DND-41 (cell line): ENCODE data around the gene RNF4.
A peak's percentile ranks its signal among the peaks of the same experiment; 100 is the strongest.

Experiments
- ATAC-seq: fragments of 200-7000 bp; cut with Tn5 transposase; 3 replicates; pipeline ENCODE4 v1.9.1; 2021; ENCODE audit warnings: low read depth; ENCODE audit not compliant: insufficient read depth
- DNase-seq: peaks from one replicate; pipeline ENCODE4 v3.0.0-alpha.2; 2020
- H2AFZ ChIP-seq: 2 replicates; pipeline ENCODE4 v1.6.0; 2012; ENCODE audit warnings: low read depth, low read length
- H3K27ac ChIP-seq: 2 replicates; pipeline ENCODE4 v1.5.1; 2012; ENCODE audit warnings: low read length, inconsistent platforms
- H3K27me3 ChIP-seq: fragments of 200-600 bp; sonication (generic); 2 replicates; pipeline ENCODE4 v1.6.0; 2012; ENCODE audit warnings: low read length, mild to moderate bottlenecking, inconsistent platforms; ENCODE audit not compliant: insufficient read depth, poor library complexity
- H3K36me3 ChIP-seq: 2 replicates; pipeline ENCODE4 v1.5.1; 2012; ENCODE audit warnings: low read length, inconsistent platforms; ENCODE audit not compliant: insufficient read depth
- H3K4me1 ChIP-seq: 2 replicates; pipeline ENCODE4 v1.5.1; 2012; ENCODE audit warnings: mild to moderate bottlenecking, low read length; ENCODE audit not compliant: insufficient read depth
- H3K4me2 ChIP-seq: 2 replicates; pipeline ENCODE4 v1.6.0; 2012; ENCODE audit warnings: mild to moderate bottlenecking, moderate library complexity, low read length, inconsistent platforms; ENCODE audit not compliant: insufficient read depth
- H3K4me3 ChIP-seq, 2 experiments: fragments of 200-600 bp in 1 of 2; shearing (Covaris generic) in 1 of 2; 2 replicates each; pipeline ENCODE4 v1.5.1; 2012 to 2016; ENCODE audit warnings: inconsistent platforms in 2 of 2, low read length in 2 of 2, mild to moderate bottlenecking in 2 of 2, low read depth in 1 of 2, moderate library complexity in 1 of 2
- H3K79me2 ChIP-seq: 2 replicates; pipeline ENCODE4 v1.6.0; 2012; ENCODE audit warnings: low read length, inconsistent platforms; ENCODE audit not compliant: insufficient read depth
- H3K9ac ChIP-seq: 2 replicates; pipeline ENCODE4 v1.6.0; 2012; ENCODE audit warnings: low read depth, mild to moderate bottlenecking, inconsistent platforms, low read length, moderate library complexity
- H3K9me3 ChIP-seq: 2 replicates; pipeline ENCODE4 v1.5.1; 2012; ENCODE audit warnings: low read length, moderate library complexity, mild to moderate bottlenecking, inconsistent platforms; ENCODE audit not compliant: insufficient read depth, severe bottlenecking
- H4K20me1 ChIP-seq: 2 replicates; pipeline ENCODE4 v1.6.0; 2012; ENCODE audit warnings: low read length; ENCODE audit not compliant: insufficient read depth
- EZH2 ChIP-seq: IDR thresholded peaks from 3 replicates; pipeline ENCODE4 v1.6.1; 2012; ENCODE audit warnings: borderline replicate concordance, low read depth, mild to moderate bottlenecking, moderate library complexity, low read length, inconsistent platforms; ENCODE audit not compliant: severe bottlenecking
- TF ChIP-seq, protein P1 (sequence below): IDR thresholded peaks from 2 replicates; pipeline ENCODE4 v1.5.1; 2012; ENCODE audit warnings: borderline replicate concordance, low read length, moderate library complexity, mild to moderate bottlenecking; ENCODE audit not compliant: poor library complexity, severe bottlenecking; ENCODE audit errors: extremely low read depth

Gene RNF4

DNA sequence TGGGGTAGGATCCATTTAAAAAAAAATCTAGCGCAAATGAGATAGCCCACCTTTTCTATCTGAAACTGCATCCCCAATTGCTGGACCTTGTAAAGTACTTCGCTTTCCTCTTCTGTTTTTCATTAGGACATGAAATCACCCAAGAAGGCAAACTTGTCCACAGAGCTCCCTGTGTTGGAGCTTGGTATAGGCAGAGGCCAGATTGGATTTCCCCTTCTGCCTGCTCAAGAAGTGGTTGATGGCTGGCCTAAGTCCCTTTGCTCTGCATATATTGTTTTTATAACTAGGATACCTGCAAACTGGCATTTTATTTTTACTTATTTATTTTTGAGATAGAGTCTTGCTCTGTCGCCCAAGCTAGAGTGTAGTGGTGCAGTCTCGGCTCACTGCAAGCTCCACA is 28.4 kb downstream of the RNF4 start:
- Histone ChIP-seq H3K79me2 (peaks cover 83% of the 10 kb centered on the region), H3K27ac (no peak overlapping the region), H3K9ac (no peak overlapping the region), H3K9me3 (no peaks in the 10 kb centered on the region), H2AFZ (no peak overlapping the region), H3K4me3 (no peak overlapping the region), H3K4me2 (no peak overlapping the region), H3K36me3 (peaks cover 96% of the 10 kb centered on the region), H3K27me3 (no peaks in the 10 kb centered on the region), H3K4me1 (no peaks in the 10 kb centered on the region), H4K20me1 (peaks cover 61% of the 10 kb centered on the region)
- no peak for TF ChIP-seq EZH2
- TF ChIP-seq, protein P1, sequence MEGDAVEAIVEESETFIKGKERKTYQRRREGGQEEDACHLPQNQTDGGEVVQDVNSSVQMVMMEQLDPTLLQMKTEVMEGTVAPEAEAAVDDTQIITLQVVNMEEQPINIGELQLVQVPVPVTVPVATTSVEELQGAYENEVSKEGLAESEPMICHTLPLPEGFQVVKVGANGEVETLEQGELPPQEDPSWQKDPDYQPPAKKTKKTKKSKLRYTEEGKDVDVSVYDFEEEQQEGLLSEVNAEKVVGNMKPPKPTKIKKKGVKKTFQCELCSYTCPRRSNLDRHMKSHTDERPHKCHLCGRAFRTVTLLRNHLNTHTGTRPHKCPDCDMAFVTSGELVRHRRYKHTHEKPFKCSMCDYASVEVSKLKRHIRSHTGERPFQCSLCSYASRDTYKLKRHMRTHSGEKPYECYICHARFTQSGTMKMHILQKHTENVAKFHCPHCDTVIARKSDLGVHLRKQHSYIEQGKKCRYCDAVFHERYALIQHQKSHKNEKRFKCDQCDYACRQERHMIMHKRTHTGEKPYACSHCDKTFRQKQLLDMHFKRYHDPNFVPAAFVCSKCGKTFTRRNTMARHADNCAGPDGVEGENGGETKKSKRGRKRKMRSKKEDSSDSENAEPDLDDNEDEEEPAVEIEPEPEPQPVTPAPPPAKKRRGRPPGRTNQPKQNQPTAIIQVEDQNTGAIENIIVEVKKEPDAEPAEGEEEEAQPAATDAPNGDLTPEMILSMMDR, result no peak
- ATAC-seq, result no peak
- no peak for DNase-seq

DNA sequence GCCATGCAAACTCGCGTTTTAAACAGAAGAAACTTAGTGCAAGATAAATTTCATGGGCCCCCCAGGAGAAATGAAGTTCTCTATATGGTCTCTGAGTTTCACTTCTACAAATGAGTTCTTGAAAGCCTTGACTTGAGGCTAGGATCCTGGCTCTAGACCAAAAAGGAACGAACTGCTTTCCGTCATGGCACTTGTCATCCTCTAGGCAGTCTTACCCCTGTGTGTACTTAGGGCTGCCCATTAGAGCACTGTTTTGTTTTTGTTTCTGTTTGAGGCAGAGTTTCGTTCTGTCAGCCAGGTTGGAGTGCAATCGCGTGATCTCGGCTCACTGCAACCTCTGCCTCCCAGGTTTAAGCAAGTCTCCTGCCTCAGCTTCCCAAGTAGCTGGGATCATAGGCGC is 29.0 kb downstream of the RNF4 start:
- no peak overlapping the region for H2AFZ ChIP-seq
- no peaks in the 10 kb centered on the region for H3K4me1 ChIP-seq
- DNase-seq, result no peak
- H3K4me3 ChIP-seq, result no peak overlapping the region
- H3K36me3 ChIP-seq, result peaks cover 95% of the 10 kb centered on the region
- H4K20me1 ChIP-seq, result peaks cover 57% of the 10 kb centered on the region
- peaks cover 79% of the 10 kb centered on the region for H3K79me2 ChIP-seq
- H3K4me2 ChIP-seq, result no peak overlapping the region
- no peaks in the 10 kb centered on the region for H3K9me3 ChIP-seq
- no peak overlapping the region for H3K27ac ChIP-seq
- no peak overlapping the region for H3K9ac ChIP-seq
- ATAC-seq, result no peak
- no peaks in the 10 kb centered on the region for H3K27me3 ChIP-seq
- TF ChIP-seq, protein P1, result no peak
- no peak for TF ChIP-seq EZH2

DNA sequence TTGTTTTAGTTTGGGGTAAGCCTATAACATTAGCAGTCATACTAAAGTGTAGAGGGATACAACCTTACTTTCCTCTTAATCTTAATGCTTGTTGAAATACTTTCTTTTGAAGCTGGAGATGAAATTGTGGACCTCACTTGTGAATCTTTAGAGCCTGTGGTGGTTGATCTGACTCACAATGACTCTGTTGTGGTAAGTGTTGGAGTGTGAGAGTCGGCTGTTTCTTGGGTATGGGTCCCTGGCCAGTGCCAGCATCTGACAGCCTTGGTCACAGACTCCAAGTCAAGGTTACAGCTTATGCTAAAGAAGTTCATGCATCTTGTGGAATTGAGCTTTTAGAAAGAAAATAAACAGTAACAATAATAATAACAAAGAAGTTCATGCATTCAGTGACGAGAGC is 31.6 kb downstream of the RNF4 start:
- no peak overlapping the region for H3K27ac ChIP-seq
- no peak overlapping the region for H3K4me3 ChIP-seq
- peaks cover 56% of the 10 kb centered on the region for H4K20me1 ChIP-seq
- H3K4me2 ChIP-seq, result no peak overlapping the region
- peaks cover 75% of the 10 kb centered on the region for H3K79me2 ChIP-seq
- TF ChIP-seq EZH2, result no peak
- TF ChIP-seq, protein P1, result no peak
- DNase-seq, result no peak
- H3K27me3 ChIP-seq, result no peaks in the 10 kb centered on the region
- no peak overlapping the region for H3K9ac ChIP-seq
- no peak for ATAC-seq
- no peak overlapping the region for H2AFZ ChIP-seq
- no peaks in the 10 kb centered on the region for H3K9me3 ChIP-seq
- H3K36me3 ChIP-seq, result peaks cover 89% of the 10 kb centered on the region
- no peaks in the 10 kb centered on the region for H3K4me1 ChIP-seq

DNA sequence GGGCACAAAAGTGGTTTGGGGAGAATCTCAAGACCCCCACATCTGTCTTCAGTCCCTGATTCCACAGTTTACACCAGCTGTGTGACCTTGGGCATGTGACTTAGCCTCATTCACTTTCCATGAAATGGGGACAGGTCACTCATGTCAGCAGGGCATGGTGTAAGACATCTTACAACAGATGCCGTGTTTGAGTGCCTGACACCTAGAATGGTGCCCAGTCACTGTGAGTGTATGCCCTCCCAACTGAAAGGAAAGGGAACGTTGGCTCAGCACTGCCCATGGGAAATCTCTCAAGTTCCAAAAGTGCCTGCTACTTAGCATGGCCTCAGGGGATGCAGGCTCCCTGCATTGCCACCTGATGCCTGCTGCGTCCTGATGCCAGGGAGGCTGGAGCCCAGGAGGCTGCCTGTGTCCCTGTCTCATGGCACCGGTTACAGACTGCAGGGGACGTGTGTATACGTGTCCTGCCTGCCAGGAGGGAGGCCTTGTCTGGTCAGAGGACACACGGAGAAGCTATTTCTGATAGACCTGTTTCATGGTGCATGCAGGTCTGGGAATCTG is 32.2 kb downstream of the RNF4 start:
- no peak overlapping the region for H3K4me3 ChIP-seq
- H3K9me3 ChIP-seq, result no peaks in the 10 kb centered on the region
- ATAC-seq (peak; percentile 25; the same call in 2 of the 3 replicates), DNase-seq (no peak)
- no peak overlapping the region for H3K9ac ChIP-seq
- peaks cover 89% of the 10 kb centered on the region for H3K36me3 ChIP-seq
- H3K27me3 ChIP-seq, result no peaks in the 10 kb centered on the region
- peaks cover 51% of the 10 kb centered on the region for H4K20me1 ChIP-seq
- no peaks in the 10 kb centered on the region for H3K4me1 ChIP-seq
- H3K27ac ChIP-seq, result no peak overlapping the region
- TF ChIP-seq, protein P1, result no peak
- no peak for TF ChIP-seq EZH2
- H3K4me2 ChIP-seq, result no peak overlapping the region
- peaks cover 74% of the 10 kb centered on the region for H3K79me2 ChIP-seq
- H2AFZ ChIP-seq, result no peak overlapping the region
